ENCODE results near the gene WDR33.
"Not testable (repeated sequence)": the region's sequence is repeated elsewhere in the genome, so short reads cannot be mapped to it uniquely, and the experiment has no call there.

The WDR33 gene

DNA sequence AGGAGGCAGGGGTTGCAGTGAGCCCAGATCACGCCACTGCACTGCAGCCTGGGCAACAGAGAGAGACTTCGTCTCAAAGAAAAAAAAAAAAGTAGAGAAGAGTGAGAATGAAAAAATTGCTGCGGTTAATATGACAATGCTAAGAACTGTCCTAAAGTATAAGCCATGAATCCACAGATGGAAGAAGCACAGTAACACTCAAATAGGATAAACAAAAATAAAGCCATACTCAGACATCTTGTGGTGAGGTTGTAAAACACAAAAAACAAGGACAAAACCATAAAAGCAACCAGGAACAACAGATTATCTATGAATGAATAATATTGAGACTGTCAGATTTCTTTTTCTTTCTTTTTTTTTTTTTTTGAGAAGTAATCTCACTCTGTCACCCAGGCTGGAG is 24.0 kb upstream of the WDR33 start:
- Histone ChIP-seq H3K4me1 (ENCODE audit: insufficient read depth, low read length) (peaks cover 3% of the 10 kb centered on the region; the same call in 1 of the 2 replicates), H3K27ac (ENCODE audit: low read length) (no peak overlapping the region), H3K9ac (ENCODE audit: low read depth, low read length) (no peak overlapping the region), H3K9me3 (ENCODE audit: insufficient read depth, low read depth, low read length) (no peaks in the 10 kb centered on the region), H3K36me3 (ENCODE audit: insufficient read depth, low read depth, low read length) (no peaks in the 10 kb centered on the region), H3K27me3 (ENCODE audit: insufficient read depth, low read length) (no peaks in the 10 kb centered on the region), H3K4me3 (ENCODE audit: low read length) (no peak overlapping the region)

DNA sequence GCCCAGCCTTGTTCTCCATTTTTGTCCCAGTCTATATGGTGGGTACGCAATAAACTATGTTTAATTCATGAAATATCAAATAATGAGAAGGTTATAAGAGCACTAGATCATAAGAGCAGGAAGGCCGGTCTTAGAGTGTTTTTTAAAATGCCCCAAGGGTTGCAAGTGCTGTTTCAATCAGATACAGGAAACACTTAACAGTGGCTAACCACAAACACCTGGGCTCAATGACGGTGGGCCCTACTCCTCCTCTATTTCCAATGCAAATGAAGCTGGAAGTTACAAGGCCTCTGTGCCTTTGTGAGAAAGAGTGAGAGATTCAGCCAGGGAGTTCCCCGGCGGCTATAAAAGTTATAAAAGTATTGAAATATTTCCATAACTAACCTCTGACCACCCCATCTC is 18.9 kb upstream of the WDR33 start:
- Histone ChIP-seq H3K9ac (ENCODE audit: low read depth, low read length) (peak overlapping the region; percentile 63; the same call in 1 of the 2 replicates), H3K27ac (ENCODE audit: low read length) (peak overlapping the region; percentile 85)

DNA sequence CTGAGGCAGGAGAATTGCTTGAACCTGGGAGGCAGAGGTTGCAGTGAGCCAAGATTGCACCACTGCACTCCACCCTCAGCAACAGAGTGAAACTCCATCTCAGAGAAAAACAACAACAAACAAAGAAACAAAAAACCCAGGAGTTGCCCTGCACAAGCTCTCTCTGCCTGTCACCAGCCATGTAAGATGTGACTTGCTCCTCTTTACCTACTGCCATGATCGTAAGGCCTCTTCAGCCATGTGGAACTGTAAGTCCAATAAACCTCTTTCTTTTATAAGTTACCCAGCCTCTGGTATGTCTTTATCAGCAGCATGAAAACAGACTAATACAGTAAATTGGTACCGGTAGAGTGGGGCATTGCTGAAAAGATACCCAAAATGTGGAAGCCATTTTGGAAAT is 15.7 kb upstream of the WDR33 start:
- H3K27me3 ChIP-seq (ENCODE audit: insufficient read depth, low read length); H3K9ac ChIP-seq (ENCODE audit: low read depth, low read length); H3K4me3 ChIP-seq (ENCODE audit: low read length); H3K4me1 ChIP-seq (ENCODE audit: insufficient read depth, low read length); H3K27ac ChIP-seq (ENCODE audit: low read length); H3K36me3 ChIP-seq (ENCODE audit: insufficient read depth, low read depth, low read length): not testable (repeated sequence)
- peaks cover 38% of the 10 kb centered on the region for H3K9me3 ChIP-seq (ENCODE audit: insufficient read depth, low read depth, low read length)

More for the DNA sequence above, 18.9 kb upstream of the WDR33 start:
- H3K27me3 ChIP-seq (ENCODE audit: insufficient read depth, low read length): no peaks in the 10 kb centered on the region
- H3K36me3 ChIP-seq (ENCODE audit: insufficient read depth, low read depth, low read length): no peaks in the 10 kb centered on the region
- peak overlapping the region; percentile 24; the same call in 1 of the 2 replicates for H3K4me3 ChIP-seq (ENCODE audit: low read length)
- peaks cover 29% of the 10 kb centered on the region for H3K9me3 ChIP-seq (ENCODE audit: insufficient read depth, low read depth, low read length)
- peaks cover 7% of the 10 kb centered on the region; the same call in 1 of the 2 replicates for H3K4me1 ChIP-seq (ENCODE audit: insufficient read depth, low read length)

DNA sequence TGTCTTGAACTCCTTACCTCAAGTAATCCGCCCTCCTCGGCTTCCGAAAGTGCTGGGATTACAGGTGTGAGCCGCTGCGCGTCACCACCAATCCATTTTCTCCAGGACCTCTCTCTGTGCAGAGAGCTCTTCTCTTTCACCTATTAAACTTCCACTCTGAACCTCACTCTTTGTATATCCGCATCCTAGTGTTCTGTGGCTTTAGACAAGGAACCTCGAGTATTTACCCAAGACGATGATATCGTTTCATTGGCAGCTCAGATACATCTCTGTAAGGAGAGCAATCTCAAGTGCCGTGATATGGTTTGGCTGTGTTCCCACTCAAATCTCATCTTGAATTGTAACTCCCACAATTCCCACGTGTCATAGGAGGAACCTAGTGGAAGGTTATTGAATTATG is 15.1 kb upstream of the WDR33 start:
- no peak overlapping the region for H3K4me3 ChIP-seq (ENCODE audit: low read length)
- H3K27me3 ChIP-seq (ENCODE audit: insufficient read depth, low read length): no peaks in the 10 kb centered on the region
- H3K4me1 ChIP-seq (ENCODE audit: insufficient read depth, low read length): peaks cover 7% of the 10 kb centered on the region; the same call in 1 of the 2 replicates
- H3K9me3 ChIP-seq (ENCODE audit: insufficient read depth, low read depth, low read length): peaks cover 44% of the 10 kb centered on the region
- no peak overlapping the region for H3K9ac ChIP-seq (ENCODE audit: low read depth, low read length)
- no peaks in the 10 kb centered on the region for H3K36me3 ChIP-seq (ENCODE audit: insufficient read depth, low read depth, low read length)
- H3K27ac ChIP-seq (ENCODE audit: low read length): no peak overlapping the region

DNA sequence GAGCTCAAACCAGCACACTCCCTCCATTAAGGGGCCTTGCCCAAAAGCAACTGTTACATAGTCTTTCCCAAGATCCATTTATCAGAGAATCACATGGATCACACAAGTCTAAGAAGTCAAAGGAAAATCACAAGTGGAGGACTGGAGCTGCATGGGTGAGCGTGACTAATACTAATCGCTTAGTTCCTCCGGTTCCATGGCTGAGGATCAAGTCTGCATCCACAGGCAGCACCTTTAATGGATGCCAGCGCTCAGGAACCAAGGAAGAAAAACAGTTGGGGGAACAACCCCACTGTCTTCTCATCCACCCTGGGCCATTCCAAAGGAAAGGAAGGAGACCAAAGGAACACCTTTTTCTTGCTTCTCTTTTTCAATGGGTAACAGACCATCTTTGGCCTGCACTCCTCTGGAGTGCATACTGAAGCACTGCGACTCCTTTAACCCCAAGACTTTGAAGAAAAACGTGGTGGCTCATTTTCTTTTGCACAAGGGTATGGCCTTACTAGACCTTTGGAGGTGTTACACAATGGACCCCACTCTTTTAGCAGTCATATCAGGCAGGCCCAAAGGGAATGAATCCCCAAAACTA is 9.2 kb upstream of the WDR33 start:
- Histone ChIP-seq H3K9ac (ENCODE audit: low read depth, low read length) (no peak overlapping the region), H3K27ac (ENCODE audit: low read length) (no peak overlapping the region), H3K36me3 (ENCODE audit: insufficient read depth, low read depth, low read length) (no peaks in the 10 kb centered on the region), H3K27me3 (ENCODE audit: insufficient read depth, low read length) (no peaks in the 10 kb centered on the region), H3K9me3 (ENCODE audit: insufficient read depth, low read depth, low read length) (peaks cover 42% of the 10 kb centered on the region), H3K4me3 (ENCODE audit: low read length) (0 out of 2 replicates have a peak overlapping the region, but pooled peaks have one; percentile 15), H3K4me1 (ENCODE audit: insufficient read depth, low read length) (no peaks in the 10 kb centered on the region)

DNA sequence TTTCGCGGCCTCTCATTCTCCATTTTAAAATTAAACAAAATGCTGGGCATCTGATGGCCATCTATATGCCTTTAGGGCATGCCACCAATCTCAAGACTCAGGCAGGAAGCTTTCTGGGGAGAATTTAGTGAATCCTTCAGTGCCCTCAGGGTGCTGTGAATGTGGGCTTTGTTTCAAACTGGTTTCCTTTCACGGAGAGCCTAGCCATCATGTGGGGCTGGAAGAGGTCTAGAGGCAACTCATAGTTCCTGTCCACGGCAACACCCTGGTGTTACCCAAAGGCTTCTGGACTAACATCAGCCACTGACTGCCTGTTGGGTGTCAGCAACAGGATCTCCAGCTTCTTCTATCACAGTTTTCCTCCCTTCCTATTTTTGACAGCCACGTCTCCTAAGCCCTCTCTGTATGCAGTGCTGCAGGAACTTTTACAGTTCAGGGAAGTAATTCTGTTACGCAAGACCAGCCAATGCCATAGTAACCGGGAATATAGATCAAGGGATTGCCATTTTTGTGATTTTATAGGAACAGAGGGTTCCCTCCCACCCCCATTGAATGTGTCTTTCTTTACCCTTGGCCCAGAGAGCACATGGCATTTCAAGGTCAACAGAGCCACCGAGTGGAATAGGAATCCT is 7.9 kb upstream of the WDR33 start:
- H3K27ac ChIP-seq (ENCODE audit: low read length): no peak overlapping the region
- H3K27me3 ChIP-seq (ENCODE audit: insufficient read depth, low read length): no peaks in the 10 kb centered on the region
- no peak overlapping the region for H3K9ac ChIP-seq (ENCODE audit: low read depth, low read length)
- no peaks in the 10 kb centered on the region for H3K36me3 ChIP-seq (ENCODE audit: insufficient read depth, low read depth, low read length)
- H3K4me3 ChIP-seq (ENCODE audit: low read length): no peak overlapping the region; the same call in 1 of the 2 replicates
- peaks cover 42% of the 10 kb centered on the region for H3K9me3 ChIP-seq (ENCODE audit: insufficient read depth, low read depth, low read length)
- H3K4me1 ChIP-seq (ENCODE audit: insufficient read depth, low read length): no peaks in the 10 kb centered on the region

DNA sequence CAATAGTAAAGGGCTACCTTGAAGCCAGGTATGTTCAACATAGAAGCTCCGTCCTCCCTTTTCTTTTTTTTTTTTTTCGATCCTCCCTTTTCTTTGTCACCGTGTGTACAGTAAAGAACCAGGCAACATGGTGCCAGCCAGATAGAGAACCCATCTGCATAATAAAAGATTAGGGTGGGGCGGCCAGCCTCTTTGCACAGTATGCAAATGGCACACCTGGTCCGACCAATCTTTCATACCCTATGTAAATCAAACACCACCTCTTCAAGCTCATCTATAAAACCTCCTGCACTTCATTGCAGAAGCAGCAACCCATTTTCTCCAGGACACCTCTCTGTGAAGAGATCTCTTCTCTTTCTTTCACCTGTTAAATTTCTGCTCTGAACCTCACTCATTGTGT is 7.3 kb upstream of the WDR33 start:
- H3K36me3 ChIP-seq (ENCODE audit: insufficient read depth, low read depth, low read length): no peaks in the 10 kb centered on the region
- no peak overlapping the region for H3K27ac ChIP-seq (ENCODE audit: low read length)
- peaks cover 42% of the 10 kb centered on the region for H3K9me3 ChIP-seq (ENCODE audit: insufficient read depth, low read depth, low read length)
- no peaks in the 10 kb centered on the region for H3K27me3 ChIP-seq (ENCODE audit: insufficient read depth, low read length)
- H3K9ac ChIP-seq (ENCODE audit: low read depth, low read length): no peak overlapping the region
- no peaks in the 10 kb centered on the region for H3K4me1 ChIP-seq (ENCODE audit: insufficient read depth, low read length)
- H3K4me3 ChIP-seq (ENCODE audit: low read length): no peak overlapping the region

DNA sequence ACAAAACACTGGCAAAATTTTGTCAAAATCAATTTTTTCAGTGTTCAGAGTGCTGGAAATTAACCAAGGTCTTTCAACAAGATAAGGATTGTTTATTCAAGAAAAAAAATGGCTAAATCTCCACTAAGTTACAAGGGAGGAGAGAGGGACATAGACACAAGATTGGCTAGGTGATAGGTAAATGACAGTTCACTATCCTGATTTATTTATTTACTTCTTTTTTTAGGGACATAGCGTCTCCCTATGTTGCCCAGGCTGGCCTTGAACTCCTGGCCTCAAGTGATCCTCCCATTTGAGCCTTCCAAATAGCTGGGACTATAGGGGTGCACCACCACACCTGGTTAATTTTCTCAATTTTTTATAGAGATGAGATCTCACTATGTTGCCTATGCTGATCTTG is 3.7 kb upstream of the WDR33 start:
- Histone ChIP-seq H3K27me3 (ENCODE audit: insufficient read depth, low read length) (no peaks in the 10 kb centered on the region), H3K9me3 (ENCODE audit: insufficient read depth, low read depth, low read length) (peaks cover 13% of the 10 kb centered on the region), H3K36me3 (ENCODE audit: insufficient read depth, low read depth, low read length) (no peaks in the 10 kb centered on the region), H3K9ac (ENCODE audit: low read depth, low read length) (no peak overlapping the region), H3K4me1 (ENCODE audit: insufficient read depth, low read length) (peaks cover 5% of the 10 kb centered on the region; the same call in 1 of the 2 replicates), H3K4me3 (ENCODE audit: low read length) (no peak overlapping the region), H3K27ac (ENCODE audit: low read length) (no peak overlapping the region)

DNA sequence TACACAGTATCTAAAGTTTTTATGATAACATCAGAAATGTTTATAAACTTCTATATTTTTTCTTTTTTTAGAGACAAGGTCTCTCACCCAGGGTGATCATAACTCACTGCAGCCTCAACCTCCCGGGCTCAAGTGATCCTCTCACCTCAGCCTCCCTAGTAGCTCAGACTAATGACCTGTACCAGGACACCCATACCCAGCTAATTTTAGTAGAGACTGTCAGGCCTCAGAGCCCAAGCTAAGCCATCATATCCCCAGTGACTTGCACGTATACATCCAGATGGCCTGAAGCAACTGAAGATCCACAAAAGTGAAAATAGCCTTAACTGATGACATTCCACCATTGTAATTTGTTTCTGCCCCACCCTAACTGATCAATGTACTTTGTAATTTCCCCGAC is 1.5 kb upstream of the WDR33 start:
- not testable (repeated sequence) for H3K36me3 ChIP-seq (ENCODE audit: insufficient read depth, low read depth, low read length); H3K4me3 ChIP-seq (ENCODE audit: low read length); H3K9me3 ChIP-seq (ENCODE audit: insufficient read depth, low read depth, low read length)

DNA sequence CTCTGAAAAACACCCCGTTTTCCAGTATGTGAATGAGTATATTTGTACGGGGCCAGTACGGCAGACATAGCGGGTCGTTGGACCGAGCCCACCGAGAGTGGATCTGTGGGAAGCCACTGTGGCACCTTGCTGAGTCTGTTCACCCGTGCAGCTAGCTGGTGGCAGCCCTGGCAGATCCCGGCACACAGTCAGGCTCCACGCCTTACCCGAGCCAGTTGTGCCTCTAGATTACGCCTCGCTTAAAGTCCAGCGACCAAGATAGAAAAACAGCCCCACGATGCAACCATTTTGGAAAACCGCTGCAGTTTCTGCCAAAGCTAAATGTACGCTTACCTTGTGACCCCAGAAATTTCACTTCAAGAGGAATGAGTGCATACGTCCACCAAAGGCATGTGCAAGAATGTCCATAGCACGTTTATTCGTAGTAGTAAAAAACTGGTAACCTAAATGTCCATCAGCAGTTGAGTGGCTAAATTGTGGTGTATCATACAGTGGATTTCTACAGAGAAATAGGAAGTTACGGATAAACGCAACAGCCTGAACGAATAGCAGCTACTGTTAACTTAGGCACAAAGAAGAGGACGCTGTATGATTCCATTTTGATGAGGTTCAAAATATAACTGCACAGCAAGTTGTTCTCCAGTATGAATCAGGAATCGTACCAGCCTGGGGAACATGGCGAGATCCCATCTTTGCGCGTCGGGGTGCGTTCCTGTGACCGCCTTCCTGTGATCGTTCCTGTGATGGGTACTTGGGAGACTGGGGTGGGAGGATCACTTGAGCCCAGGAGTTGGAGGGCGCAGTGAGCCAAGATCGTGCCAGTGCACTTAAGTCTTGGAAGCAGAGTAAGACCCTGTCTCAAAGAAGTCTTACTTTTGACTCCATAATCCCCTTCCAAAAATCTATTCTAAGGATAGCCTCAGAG is 688 bp upstream of the WDR33 start:
- Histone ChIP-seq H3K9me3 (ENCODE audit: insufficient read depth, low read depth, low read length) (no peaks in the 10 kb centered on the region), H3K36me3 (ENCODE audit: insufficient read depth, low read depth, low read length) (no peaks in the 10 kb centered on the region), H3K9ac (ENCODE audit: low read depth, low read length) (peak overlapping the region; percentile 92), H3K4me3 (ENCODE audit: low read length) (peak overlapping the region; percentile 94), H3K27me3 (ENCODE audit: insufficient read depth, low read length) (no peaks in the 10 kb centered on the region), H3K4me1 (ENCODE audit: insufficient read depth, low read length) (peaks cover 10% of the 10 kb centered on the region; the same call in 1 of the 2 replicates), H3K27ac (ENCODE audit: low read length) (peak overlapping the region; percentile 73)

More for the DNA sequence above, 1.5 kb upstream of the WDR33 start:
- not testable (repeated sequence) for H3K9ac ChIP-seq (ENCODE audit: low read depth, low read length); H3K27ac ChIP-seq (ENCODE audit: low read length); H3K27me3 ChIP-seq (ENCODE audit: insufficient read depth, low read length); H3K4me1 ChIP-seq (ENCODE audit: insufficient read depth, low read length)

DNA sequence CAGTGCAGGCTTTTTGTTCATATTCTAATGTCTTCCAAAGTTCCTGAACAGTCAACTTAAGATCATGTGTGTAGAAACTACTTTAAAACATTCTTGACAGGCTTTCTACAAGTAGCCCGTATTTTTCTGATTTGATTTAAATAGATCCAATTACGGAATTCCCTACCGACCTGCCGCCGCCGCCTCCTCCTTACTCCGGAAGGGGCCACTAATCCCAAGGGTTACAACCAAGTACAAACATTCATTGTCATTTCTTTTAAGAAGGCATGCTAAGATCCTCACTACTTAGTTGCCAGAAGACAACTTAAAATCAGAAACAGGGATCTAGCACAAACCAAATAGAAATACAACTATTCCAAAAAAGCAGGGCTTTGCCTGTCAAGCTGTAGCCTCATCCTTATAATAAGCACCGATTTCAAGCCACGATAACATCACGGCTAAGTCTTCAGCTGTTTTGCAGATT is 784 bp downstream of the WDR33 start:
- Histone ChIP-seq H3K27me3 (ENCODE audit: insufficient read depth, low read length) (no peaks in the 10 kb centered on the region), H3K9me3 (ENCODE audit: insufficient read depth, low read depth, low read length) (no peaks in the 10 kb centered on the region), H3K9ac (ENCODE audit: low read depth, low read length) (peak overlapping the region; percentile 92), H3K4me1 (ENCODE audit: insufficient read depth, low read length) (peaks cover 10% of the 10 kb centered on the region; the same call in 1 of the 2 replicates), H3K36me3 (ENCODE audit: insufficient read depth, low read depth, low read length) (no peaks in the 10 kb centered on the region), H3K27ac (ENCODE audit: low read length) (peak overlapping the region; percentile 73), H3K4me3 (ENCODE audit: low read length) (peak overlapping the region; percentile 94)

Data from iPS-20b (cell line).